ENCODE measurements around the gene IZUMO1.

The IZUMO1 gene

DNA sequence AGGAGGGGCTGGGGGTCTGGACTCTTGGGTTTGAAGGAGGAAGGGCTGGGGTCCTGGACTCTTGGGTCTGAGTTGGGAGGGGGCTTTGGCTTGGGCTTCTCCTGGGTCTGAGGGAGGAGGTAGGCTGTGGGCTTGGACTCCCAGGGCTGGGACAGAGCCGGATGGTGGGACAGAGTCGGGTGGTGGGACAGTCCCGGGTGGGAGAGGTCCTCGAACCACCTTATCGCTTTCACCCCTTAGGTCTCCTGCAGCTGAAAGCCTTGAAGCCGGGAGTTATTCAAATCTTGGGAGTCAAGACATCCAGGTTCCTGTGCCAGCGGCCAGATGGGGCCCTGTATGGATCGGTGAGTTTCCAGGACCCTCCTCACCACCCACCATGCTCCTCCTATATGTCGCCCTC is 10.0 kb upstream of the IZUMO1 start:
- DNase-seq, result no peak

- DNase-seq, result no peak
These were observed 9.5 kb upstream of the IZUMO1 start for GRCh38 chr19:48756212-48756611.

DNA sequence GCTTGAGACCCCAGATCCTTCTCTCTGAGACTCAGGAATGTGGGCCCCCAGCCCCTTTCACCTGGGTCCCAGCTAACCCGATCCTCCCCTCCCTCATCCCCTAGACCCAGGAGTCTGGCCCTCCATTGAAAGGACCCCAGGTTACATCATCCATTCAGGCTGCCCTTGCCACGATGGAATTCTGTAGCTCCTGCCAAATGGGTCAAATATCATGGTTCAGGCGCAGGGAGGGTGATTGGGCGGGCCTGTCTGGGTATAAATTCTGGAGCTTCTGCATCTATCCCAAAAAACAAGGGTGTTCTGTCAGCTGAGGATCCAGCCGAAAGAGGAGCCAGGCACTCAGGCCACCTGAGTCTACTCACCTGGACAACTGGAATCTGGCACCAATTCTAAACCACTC is 9.1 kb upstream of the IZUMO1 start:
- DNase-seq, result no peak

DNA sequence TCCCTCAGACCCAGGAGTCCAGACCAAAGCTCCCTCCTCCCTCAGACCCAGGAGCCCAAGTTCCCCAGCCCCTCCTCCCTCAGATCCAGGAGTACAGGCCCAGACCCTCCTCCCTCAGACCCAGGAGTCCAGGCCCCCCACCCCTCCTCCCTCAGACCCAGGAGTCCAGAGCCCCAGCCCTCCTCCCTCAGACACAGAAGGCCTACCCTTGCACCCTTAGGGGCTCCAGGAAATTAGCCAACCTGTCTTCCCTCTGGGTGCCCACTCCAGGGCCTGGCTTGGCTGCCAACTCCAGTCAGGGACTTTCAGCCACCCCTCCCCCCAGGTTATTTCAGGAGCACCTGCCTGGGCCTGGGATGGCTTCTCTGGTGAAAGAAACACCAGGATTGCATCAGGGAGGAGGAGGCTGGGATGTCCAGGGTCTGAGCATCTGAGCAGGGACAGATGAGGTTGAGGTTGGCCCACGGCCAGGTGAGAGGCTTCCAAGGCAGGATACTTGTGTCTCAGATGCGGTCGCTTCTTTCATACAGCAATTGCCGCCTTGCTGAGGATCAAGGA is 8.5 kb upstream of the IZUMO1 start, which contains the start of gene FGF21:
TSS of gene FGF21 (plus strand) at position 441 of the 558 bp plus-strand sequence. CDS start 713 bp downstream, outside the sequence.
- DNase-seq, result no peak

- DNase-seq, result no peak
These were observed 6.0 kb upstream of the IZUMO1 start, which contains the start of gene FUT1 for GRCh38 chr19:48752496-48753365. TSS of gene FUT1 (minus strand) at chr19:48752641. CDS start at chr19:48751281, 1,360 bp downstream.

DNA sequence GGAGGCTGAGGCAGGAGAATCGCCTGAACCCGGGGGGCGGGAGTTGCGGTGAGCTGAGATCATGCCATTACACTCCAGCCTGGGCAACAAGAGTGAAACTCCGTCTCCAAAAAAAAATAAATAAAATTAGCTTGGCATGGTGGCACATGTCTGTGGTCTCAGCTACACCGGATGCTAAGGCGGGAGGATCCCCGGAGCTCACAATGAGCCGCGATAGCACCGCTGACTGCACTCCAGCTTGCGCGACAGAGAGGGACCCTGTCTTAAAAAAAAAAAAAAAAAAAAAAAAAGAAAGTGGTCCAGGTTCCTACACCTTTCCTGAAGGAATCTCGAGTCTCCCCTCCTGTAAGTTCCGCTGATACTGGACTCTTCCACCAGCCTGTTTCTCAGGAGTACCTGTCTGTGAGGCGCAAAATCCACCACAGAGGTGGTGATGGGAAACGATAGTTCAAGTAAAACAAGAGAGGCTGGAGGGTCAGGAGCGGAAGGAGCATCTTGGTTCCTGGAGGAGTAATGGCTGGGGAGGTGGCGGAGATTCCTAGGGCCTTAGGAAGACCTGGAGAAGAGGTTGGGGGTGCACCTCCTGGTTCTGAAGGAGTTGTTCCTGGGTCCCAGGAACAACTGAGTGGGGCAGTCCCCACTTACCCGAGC is 5.3 kb upstream of the IZUMO1 start:
- no peak for DNase-seq

DNA sequence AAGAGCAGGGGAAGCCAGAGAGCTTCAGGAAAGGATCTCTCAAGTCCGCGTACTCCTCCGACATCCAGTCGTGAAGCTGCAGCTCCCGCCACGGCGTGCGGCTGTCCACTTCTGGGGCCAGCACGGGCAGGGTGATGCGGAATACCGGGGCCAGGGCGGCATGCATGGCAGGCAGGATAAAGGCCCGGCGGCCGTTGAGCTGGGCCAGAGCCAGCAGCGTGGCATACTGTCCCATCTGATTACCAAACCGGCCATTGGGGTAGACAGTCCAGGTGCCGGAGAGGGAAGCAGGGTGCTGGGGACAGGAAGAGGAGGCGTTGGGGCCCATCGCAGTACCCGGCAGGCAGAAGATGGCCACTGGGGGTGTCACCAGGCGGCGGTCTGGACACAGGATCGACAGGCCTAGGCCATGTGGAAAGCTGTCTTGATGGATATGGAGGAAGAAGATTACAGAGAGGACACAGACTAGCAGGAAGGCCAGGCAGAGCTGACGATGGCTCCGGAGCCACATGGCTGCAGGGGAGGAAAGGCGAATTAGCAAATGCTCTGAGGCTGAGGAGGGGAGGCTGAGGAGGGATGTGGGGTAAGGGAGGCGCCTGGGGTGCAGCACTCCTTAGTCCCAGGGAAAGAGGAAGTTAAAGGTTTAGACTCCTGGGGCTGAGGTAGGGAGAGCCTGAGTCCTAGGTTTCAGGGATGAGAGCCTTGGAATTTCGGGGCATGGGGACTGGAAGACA is 4.2 kb upstream of the IZUMO1 start:
- DNase-seq, result no peak

- no peak for DNase-seq
These were observed 3.6 kb upstream of the IZUMO1 start for GRCh38 chr19:48750351-48750750.

DNA sequence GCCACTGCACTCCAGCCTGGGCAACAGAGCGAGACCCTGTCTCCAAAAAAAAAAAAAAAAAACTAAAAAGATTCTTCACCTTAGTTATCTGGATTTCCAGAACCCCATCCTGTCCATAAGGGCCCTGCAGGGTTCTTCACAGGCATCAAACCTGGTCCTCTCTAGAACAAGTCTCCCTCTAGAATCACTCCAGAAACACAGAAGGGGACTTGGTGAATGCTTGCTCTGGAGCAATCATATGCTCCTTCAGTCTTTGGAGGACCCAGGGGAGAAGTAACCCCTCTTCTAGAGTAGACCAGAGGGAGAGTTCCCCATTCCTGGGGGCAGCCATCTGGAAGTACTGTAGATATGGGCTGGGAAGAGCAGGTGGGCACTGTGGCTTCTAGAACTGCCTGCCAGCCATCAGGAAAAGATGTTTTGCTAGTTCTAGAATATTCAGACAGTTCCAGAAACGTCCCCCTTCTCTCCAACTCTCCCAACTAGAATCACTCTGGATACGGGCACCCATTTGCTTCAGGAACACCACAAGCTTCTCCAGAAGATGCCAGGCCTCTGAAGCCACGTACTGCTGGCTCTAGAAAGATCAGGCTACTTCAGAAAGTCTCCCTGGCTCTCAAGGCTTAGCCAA is 3.0 kb upstream of the IZUMO1 start:
- DNase-seq, result no peak

- DNase-seq, result no peak
These were observed 599 bp downstream of the IZUMO1 start for GRCh38 chr19:48746110-48746509.

GRCh38 chr19:48745208-48745995 is 1.3 kb downstream of the IZUMO1 start:
- peak; percentile 18 for DNase-seq

GRCh38 chr19:48742096-48742495 is 4.6 kb downstream of the IZUMO1 start:
- DNase-seq, result no peak

DNA sequence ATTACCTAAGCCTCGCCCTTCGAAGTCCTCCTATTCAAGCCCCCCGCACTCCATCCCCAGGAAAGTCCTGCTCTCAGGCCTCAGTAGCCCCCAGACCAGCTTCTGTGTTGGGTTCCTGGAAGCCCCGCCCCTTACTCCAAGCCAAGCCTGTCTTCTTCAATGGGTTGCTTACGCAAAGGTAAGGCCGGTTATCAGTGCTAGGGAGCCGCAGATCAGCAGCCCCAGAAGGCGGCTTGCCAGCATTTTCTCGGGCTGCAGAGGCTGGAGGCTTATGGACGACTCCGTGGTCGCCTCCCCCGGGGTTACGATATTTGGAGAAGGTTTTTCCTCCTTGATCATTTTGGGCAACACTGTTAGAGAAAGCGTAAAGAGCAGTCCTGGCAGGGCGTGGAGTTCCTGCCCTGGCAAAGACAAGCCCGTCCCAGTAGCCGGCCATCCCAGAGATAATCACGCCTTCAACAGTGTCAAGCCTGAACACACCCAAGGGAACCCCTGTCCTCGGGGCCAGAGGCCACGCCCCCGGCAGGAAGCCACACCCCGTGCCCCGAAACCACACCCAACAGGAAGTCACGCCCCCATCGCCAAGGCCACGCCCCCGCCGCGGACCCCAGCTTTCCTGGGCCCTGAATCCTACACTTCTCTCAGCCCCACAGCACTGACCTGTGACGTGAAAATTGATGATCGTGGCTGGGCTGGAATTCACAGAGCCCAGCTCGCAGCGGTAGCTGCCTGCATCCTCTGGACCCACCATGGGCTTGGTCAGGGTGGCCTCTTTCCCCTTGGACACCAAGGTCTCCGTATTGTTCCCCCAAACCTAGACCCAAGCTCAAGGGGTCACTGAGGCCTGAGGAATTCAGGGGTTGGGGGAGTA is 5.3 kb downstream of the IZUMO1 start:
- DNase-seq, result no peak

DNA sequence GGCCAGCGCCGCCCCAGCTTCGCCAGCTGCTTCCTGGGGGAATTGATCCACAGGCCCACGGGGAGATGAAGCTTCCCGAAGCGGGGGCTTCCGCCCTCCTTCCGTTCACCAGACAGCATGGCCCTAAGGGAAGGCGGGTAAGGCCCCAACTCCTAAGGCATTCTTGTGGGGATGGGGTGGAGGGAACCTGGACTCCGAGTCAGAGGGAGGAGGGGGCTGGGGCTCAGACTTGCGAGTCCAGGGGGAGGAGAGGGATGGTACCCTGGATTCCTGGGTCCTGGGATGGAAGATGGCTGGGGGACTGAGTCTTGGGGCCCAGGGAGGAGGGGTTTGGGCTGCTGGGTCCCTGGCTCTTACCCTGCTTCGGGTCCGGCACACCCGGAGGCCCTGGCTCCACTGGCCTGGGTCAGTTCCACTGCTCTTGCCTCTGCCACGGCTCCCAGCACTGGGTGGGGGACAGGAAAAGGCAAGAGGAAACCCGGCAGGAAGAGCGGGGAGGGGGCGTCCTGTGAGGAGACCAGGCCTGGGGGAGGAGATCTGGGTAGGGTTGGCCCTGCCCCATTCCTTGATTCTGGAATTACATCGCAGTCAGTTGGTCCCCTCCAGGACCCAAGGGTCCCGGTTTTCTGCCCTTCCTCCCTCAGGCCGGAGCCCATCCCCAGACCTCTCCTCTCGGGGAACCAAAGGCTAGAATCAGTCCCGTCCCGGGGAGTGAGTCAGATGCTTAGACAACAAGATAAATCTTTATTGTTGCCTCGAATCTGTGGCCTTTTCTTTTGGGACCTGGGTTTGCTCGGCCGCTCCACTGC is 6.3 kb downstream of the IZUMO1 start, which contains the start of gene RASIP1:
TSS of gene RASIP1 (minus strand) at position 447 of the 809 bp plus-strand sequence. CDS start at position 119, 328 bp downstream.
- no peak for DNase-seq

DNA sequence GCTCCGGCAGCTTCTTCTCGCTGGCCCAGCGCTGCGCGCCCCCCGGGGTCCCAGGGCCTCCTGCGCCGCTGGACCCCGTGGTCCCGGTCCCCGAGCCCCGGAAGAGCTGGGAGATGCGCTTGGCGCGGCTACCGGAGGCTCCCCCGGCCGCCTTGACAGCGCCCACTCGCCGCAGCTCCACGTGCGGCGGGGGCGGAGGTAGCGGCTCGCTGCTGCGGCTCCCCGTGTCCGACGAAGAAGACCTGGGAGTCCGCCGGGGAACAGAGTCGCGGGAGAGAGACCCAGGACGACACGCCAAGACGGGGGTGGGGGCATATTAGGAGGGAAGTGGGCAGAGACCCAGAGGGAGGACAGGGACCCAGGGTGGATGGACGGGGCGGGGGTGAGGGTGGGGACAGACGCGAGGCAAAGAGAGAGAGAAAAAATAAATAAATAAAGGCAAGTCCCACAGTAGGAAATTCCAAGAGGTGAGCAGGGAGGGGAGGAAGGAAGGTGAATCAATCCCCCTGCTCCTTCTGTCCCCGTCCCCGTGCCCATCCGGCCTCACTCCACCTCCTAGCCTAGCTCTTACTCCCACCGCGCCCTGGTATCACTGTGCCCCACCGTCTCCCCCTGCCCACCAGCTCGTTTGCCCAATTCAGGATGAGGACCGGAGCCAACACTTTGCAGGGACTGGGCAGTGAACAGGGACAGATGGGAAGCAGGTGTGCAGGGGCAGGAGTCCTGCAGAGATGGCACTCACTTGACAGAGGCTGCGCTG is 7.1 kb downstream of the IZUMO1 start:
- DNase-seq, result peak; percentile 12

DNA sequence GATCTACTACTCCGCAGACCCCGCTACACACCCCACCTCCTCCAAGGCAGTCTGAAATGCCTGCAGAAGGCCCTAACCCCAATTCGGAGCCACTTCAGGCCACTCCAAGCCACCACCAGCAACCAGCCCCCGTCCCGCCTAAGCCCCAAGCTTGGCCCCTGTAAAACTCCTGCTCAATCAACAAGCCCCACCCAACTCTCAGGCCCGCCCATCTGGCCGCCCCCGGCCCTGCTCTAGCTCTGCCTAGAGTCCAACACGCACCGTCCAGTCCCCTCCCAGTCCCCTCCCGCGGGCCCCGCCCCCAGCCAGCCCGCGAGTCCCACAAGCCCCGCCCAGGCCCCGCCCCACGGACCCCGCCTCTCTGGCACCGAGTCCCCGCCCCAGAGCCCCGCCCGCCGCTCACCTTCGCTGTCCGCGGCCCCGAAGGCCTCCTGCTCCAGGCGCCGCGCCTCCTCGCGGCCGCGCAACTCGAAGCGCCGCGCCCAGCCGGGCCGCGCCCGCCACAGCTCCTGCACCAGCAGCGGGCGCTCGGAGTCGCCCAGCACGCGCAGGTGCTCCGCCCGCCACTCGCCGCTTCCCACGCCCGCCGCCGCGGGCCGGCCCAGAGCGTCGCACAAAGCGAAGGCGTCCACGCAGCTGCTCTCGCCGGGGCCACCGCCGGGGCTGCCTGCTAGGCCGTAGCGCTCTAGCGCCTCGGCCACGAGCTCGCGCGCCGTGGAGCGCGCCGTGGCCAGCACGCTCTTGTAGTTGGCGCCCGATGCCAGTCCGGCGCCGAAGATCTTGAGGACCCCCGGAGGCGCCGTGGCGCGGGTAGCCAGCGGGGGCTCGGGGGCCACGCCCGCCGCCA is 7.9 kb downstream of the IZUMO1 start:
- peak; percentile 90 for DNase-seq

DNA sequence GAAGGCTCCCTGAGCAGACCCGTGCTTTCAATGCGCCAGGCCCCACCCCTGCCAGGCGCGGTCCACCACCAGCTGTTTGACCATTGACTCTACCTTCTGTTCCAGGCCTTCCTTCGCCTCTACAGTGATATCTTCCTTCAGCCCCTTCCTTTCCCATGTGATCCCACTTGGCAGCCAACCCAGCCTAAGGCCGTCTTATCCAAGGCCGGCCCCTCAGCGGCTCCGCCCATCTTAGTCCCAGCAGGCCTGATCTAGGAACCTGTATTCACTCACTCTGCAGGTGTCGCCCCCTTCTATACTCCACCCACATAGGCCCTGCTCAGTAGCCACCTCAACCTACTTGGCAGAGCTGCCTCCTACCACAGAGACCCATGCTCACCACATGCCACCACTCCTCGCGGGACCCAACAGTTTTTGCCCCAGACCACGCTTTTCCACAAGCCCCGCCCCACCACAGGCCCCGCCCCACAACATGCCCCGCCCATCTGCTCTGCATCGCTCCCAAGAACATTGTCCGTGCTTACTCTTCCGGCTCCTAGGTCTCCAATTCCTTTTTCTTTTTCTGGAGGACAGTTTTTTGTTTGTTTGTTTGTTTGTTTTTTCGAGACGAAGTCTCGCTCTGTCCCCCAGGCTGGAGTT is 9.2 kb downstream of the IZUMO1 start:
- no peak for DNase-seq
